Stimulated activated CD4-positive, alpha-beta T cell treated with anti-CD3 and anti-CD28 coated beads, Interleukin-12 subunit alpha, Interleukin-12 subunit beta, amount 100 ng/mL, for 4 hours (primary cell): ENCODE data around the gene SKIDA1.
"Not testable (repeated sequence)": the region's sequence is repeated elsewhere in the genome, so short reads cannot be mapped to it uniquely, and the experiment has no call there.

Experiments used
- DNase-seq: peaks from one replicate; pipeline ENCODE4 v3.0.0-alpha.2; 2020

Gene SKIDA1

DNA sequence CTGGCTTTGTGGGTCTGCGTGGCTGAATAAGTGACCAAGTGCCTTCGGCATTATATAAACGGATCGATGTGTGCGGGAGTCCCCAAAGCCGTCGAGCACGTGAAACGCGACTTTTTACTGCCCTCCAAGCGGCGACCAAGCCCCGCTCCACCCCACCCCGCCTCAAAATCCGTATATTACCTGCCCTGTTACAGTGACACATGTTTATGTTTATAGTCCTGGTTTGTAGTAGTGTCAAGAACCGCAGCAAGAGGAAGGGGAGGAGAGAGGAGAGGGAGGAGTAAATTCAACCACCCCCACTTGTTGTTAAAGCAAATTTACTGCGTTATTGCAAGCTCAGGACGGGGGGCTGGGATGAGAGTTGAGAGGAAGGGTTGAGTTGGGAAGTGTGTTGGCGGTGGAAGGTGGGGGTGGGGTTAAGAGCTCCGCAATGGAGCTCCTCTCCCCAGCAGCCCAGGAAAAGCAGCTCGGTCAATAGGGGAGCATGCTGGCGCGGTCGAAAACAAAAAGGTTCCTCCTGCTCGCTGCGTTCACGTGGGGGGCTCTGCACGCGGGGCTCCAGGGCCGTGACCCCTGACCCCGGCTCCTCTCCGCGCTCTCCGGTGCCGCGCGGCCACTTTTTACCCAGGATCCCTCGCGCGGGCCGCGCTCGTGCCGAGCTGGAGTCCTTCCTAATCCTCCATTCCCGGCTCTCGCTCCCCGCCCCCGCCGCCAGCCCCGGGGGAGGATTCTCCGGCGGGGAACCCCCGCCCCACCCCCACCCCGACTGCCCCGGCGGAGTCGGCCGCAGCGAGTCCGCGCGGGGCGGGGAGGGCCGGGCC is at the start of gene SKIDA1:
SKIDA1 (minus strand) TSS at position 316 of the 821 bp plus-strand sequence. CDS start 7,860 bp downstream, outside the sequence.
- DNase-seq: peak; percentile 66

DNA sequence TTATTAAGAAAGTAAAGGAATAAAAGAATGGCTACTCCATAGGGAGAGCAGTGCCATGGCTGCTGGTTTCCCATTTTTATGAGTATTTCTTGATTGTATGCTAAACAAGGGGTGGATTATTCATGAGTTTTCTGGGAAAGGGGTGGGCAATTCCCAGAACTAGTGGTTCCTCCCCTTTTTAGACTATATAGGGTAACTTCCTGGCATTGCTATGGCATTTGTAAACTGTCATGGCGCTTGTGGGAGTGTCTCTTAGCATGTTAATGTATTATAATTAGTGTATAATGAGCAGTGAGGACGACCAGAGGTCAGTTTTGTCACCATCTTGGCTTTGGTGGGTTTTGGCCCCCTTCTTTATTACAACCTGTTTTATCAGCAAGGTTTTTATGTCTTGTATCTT is 49.0 kb upstream of the SKIDA1 start:
- not testable (repeated sequence) for DNase-seq

DNA sequence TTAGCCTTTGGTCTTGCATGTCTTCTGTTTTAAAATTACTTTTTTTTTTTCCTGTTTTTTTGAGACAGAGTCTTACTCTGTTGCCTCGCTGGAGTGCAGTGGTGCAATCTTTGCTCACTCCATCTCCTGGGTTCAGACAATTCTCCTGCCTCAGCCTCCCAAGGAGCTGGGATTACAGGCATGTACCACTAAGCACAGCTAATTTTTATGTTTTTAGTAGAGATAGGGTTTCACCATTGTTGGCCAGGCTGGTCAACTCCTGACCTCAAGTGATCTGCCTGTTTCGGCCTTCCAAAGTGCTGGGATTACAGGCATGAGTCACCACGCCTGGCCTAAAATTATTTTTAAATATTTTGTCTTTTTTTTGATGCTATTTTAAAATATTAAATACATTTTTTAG is 47.1 kb upstream of the SKIDA1 start:
- no peak for DNase-seq

DNA sequence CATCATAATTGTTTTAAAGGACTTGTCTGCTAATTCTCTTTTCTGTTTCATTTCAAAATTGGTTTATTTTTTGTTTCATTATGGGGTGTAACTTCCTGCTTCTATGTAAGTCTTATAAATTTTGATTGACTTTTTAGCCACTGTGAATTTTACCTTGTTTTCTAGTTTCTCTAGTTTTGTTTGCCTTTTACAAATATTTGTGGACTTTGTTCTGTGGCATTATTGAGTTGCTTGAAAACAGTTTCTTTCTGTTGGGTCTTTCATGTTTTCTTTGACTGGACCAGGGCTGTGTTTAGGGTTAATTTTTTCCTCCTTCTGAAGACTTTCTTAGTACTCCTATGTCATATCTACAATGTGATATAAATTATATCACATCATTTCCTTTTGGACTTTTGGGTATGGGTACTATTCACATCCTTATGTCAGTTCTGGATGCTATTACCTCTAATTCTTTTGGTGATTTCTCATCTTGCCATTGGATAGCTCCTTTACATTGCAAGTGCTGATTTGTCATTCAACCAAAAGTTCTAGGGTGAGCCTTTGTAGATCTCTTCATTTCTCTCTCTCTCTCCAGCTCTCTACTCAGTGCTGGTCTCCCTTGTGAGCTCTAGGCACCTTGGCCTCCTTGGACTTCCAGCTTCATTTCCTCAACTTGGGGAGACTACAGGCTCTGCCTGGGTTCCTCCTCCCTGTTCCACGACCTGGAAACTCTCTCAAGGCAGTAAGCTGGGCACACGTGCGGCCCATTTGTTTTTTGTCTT is 45.5 kb upstream of the SKIDA1 start:
- DNase-seq: no peak

DNA sequence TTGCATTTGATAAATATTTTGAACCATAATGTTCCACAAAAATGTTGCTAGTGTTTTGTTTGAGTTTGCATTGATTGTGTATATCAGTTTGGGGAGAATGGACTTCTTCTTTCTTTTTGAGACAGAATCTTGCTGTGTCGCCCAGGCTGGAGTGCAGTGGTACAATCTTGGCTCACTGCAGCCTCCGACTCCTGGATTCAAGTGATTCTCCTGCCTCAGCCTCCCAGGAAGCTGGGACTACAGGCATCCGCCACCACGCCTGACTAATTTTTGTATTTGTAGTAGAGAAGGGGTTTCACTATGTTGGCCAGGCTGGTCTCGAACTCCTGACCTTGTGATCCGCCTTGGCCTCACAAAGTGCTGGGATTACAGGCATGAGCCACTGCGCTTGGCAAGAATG is 33.5 kb upstream of the SKIDA1 start:
- DNase-seq: not testable (repeated sequence)

DNA sequence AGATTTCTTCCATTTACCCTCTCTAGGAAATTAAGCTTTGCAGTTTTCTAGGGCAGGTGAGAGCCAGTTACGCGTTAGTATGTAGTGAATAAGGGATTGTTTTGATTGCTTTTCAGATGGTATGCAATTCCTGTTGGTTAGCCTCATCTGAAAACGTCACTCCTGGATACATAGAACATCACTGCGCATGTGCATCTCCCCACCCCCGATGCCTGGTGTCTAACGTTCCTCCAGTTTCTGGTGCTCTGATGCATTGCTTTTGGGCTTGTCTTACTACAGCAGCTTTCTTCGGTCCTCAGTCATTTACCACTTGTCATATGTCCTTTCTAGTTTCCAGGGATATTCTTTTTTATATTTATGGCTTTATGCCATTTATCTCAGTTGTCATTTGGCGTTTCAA is 31.0 kb upstream of the SKIDA1 start:
- DNase-seq: no peak

DNA sequence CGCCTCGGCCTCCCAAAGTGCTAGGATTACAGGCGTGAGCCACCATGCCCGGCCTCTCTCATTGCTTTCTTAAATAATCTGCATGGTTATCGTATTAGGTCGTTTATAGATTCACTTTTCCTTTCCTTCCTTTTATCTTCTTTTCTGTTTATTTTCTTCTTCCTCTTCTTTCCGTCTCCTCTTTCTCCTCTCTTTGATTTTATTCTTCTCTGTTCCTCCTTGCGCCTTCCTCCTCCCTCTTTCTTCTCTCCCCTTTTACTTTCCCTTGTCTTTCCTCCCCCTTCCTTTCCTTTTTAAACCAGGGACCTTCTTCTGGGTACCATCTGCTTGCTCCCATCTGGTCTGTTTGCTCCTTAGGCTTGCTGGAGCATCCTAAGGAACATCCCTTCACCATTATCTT is 27.2 kb upstream of the SKIDA1 start:
- DNase-seq: no peak

DNA sequence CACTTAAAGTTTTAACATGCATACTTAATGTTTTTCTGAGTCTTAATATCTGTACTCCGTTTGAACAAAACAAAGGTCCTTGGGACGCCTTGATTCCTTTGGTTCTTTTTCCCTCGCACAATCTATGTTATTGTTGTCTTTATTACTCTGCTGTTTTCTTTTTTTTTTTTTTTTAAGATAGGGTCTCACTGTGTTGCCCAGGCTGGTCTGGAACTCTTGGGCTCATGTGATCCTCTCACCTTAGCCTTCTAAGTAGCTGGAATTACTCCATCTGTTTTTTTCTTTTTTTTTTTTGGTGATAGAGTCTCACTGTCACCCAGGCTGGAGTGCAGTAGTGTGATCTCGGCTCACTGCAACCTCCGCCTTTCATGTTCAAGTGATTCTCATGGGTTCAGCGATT is 21.8 kb upstream of the SKIDA1 start:
- no peak for DNase-seq

DNA sequence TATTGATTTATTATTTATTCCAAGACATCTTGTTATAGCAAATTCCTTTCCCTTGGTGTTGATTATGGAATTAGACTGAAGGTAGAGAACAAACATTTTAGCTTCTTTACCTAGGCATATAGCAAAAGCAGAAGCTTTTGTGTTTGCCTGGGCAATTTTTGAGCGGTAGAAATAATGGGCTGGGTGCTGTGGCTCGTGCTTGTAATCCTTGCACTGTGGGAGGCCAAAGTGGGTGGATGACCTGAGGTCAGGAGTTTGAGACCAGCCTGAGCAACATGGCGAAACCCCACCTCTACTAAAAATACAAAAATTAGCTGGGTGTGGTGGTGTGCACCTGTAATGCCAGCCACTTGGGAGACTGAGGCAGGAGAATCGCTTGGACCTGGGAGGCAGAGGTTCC is 15.2 kb upstream of the SKIDA1 start:
- DNase-seq: not testable (repeated sequence)

DNA sequence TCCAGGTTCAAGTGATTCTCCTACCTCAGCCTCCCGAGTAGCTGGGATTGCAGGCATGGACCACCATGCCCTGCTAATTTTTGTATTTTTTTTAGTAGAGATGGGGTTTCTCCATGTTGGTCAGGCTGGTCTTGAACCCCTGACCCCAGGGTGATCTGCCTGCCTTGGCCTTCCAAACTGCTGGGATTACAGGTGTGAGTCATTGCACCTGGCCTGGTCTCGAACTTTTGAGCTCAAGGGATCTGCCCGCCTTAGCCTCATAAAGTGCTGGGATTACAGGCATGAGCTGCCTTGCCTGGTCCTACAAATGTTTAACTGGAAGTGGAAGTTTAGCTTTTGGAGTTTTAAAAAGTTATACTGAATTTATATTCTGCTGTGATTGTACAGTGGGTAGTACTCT is 11.4 kb upstream of the SKIDA1 start:
- no peak for DNase-seq

DNA sequence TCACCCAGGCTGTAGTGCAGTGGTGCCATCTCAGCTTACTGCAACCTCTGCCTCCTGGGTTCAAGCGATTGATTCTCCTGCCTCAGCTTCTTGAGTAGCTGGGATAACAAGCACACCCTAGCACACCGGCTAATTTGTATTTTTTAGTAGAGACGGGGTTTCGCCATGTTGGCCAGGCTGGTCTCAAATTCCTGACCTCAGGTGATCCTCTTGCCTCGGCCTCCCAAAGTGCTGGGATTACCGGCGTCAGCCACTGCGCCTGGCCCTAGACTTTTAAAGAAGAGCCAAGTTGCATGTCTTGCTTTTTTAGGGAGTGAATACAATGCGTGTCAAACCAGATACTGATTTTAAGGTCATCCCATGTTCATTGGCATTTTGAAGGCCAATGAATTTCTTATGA is 10.5 kb upstream of the SKIDA1 start:
- not testable (repeated sequence) for DNase-seq

DNA sequence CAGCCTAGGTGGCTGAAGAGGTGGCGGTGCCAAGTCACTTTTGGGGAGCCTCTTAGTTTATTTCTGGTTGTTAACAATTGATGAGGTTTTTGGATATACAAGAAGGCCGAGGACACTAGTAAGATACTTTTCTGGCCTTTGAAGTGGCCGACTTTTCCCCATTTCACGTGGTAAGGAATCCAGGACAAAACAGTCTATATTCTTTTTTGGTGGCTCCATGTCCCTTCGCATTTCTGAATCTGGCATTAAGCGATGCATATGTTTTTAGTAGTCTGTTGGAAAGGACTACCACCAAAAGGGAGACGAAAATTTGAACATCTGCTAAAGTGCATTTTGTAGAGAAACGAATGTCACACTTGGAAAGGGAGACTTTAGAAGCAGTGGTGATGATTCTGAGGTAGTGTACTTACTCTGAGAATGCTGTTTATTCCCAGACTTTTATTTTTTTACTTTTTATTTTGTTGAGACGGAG is 10.0 kb upstream of the SKIDA1 start:
- no peak for DNase-seq

DNA sequence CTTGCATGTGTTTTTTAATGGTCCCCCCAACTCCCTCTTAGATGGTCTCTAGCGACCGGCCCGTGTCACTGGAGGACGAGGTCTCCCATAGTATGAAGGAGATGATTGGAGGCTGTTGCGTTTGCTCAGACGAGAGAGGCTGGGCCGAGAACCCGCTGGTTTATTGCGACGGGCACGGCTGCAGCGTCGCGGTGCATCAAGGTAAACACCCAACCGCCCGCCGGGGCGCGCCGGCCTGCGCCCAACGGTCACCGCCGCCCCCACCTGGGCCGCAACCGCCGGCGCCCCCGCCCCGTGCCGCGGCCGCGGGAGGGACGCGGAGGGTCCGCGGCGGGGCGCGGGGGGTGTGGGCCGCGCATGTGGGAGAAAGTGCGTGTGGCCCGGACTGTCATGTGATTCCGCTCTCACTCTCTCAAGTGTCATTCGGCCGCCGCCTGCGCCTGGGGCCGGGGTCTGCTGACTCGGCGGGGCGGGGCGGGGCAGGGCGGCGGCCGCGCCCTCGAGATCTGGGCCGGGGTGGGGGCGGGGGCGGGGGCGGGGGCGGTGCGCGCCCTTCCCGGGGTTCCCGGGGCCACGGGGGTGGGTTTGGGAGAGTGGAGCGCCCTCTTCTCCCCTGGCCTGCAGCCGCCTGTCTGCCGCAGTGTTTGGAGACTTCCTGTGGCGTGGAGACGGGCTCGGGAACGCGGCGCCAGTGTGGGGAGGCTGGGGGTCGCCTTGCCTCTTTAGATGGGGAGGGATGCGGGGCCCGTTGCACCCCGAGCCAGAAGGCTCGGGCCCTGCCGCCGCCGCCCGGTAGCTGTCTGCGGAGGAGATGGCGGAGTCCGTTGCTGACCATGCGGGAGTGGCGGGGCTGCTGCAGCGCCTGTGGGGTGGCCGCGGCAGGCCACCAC is 9.4 kb upstream of the SKIDA1 start:
- DNase-seq: peak; percentile 42

DNA sequence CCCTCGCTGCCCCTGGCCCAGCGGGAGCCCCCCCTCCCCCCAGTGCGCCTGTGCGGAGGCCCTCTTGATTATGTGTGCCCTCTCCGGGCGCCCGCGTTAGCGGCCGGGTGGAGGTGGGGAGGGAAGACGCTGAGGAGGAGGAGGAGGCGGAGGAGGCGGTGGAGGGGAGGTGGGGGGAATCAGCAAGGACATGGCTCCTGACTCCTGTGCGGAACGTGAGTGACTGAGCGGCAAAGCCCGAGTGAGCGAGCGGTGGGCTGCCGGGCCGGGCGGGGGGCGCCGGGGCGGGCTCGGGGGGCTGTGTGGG is 8.8 kb upstream of the SKIDA1 start:
- no peak for DNase-seq

DNA sequence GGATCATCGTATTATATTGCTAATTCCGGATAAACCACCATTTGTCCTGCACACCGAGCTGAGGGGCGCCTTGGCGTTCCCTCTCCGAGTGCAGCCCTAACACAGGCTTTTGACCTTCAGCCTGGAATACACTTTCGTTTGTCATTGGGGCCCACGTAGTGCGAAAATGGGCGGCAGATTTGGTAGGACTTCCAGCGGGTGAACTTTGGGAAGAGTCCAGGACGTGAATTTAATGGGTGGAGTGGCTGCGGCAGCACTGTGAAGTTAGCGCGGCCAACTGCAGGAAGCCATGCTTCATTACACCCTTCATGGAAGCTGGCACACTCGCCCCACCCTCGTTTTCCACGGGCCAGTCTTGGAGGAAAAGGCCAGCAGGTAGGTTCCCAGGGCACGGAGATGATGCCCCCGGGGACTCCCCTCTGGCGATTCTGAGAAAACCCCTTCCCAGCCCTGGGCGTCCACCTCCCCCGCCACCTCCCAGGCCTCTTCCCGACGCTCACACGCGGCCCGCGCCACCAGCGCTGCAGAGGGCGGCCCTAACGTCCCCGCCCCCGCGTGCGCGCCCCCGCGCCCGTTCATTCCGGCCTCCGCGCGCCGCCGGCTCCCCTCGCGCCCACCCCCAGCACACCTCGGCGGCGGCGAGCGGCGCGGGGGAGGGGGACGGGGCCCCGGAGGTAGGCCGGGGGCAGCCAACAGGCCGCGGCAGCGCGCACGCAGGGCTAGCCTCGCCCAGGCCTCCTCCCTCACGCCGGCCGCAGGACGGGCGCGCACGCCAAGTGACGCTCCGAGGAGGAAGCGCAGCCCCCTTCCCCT is 8.2 kb upstream of the SKIDA1 start, which contains the start of gene MLLT10:
MLLT10 (plus strand) TSS at position 766 of the 813 bp plus-strand sequence. CDS start 413 bp downstream, outside the sequence.
- DNase-seq: peak; percentile 91

DNA sequence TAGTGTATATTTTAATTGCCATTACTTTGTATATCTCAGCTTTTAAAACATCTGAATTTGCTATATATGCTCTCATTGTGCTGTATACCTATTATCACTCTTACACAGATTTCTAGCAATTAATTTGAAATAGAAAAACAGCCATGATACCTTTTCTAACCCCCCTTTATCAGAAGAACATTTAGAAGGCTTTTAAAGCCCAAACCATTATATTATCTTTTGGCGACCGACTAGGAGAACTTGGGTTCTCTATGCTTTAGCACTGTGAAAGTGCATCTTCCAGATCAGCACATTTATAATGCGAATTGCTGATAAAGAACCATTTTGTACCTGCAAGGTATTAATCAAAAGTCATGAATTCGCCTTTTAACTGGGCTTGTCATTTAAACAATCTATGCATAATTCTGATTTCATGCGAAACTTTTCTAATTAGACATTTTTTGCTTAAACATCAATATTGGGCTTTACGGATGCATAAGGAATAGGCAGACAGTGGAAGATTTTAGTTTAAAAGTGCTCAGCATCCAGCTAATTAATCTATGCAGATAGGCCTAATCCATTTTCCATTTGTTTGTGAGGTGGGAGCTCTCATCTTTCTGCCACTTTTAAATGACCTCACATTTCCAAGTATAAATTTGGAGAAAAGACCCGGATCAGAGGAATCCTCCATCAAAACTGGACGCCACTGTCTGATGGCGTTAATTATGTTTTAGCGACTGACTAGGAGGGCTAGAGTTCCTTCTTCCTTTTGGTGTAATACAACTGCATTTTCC is 7.4 kb upstream of the SKIDA1 start:
- DNase-seq: no peak

DNA sequence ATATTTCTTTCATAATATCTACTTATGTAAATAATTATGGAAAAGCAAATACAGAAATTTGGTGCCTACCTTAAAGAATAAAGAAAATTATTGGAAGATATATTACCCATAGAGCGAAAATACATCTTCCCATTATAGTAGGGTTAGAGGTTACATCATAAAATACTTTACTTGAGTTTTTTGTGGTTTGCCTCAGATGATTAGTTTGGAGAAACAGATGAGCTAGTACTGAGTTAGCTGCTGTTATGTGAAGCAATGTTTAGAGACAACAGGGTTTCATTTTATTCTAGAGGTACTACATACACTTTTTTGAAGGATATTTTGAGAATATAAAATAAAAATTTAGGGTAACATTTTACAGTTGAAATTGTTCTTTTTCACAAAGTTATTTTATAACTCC is 5.7 kb upstream of the SKIDA1 start:
- DNase-seq: no peak

DNA sequence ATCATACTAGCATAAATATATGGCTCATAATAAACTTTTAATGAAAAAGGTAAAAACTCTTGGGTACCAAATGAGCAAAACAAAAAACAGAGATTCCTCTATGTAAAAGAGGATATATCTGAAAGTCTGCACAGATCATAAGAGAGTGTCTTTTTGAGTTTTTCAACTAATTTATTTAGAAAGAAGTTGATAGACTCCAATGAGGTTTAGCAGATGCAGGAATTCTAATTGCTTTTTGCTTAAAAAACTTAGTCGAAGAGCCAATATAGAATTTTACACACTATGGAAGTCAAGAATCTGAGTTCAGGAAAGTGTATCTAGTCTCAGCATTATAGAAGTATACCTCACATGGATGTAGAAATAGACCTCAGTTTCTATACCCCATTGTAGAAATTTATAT is 5.2 kb upstream of the SKIDA1 start:
- no peak for DNase-seq

DNA sequence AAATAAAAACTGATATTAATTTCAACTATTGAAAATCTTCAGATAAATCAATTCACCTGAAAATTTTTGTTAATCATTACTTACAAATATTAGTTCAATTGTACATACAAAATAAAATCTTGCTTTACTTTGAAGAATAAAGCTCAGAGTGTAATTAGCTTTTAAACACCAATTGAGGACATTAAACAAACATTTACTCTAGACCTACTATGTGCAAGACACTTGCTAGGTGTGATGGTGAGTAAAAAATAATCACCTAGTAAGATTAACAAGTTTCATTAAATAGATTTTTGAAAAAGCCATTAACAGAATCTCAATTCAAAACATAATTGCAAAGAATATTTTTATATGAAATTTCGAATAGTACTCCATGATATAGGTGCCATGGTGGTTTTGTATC is 4.7 kb upstream of the SKIDA1 start:
- DNase-seq: no peak

DNA sequence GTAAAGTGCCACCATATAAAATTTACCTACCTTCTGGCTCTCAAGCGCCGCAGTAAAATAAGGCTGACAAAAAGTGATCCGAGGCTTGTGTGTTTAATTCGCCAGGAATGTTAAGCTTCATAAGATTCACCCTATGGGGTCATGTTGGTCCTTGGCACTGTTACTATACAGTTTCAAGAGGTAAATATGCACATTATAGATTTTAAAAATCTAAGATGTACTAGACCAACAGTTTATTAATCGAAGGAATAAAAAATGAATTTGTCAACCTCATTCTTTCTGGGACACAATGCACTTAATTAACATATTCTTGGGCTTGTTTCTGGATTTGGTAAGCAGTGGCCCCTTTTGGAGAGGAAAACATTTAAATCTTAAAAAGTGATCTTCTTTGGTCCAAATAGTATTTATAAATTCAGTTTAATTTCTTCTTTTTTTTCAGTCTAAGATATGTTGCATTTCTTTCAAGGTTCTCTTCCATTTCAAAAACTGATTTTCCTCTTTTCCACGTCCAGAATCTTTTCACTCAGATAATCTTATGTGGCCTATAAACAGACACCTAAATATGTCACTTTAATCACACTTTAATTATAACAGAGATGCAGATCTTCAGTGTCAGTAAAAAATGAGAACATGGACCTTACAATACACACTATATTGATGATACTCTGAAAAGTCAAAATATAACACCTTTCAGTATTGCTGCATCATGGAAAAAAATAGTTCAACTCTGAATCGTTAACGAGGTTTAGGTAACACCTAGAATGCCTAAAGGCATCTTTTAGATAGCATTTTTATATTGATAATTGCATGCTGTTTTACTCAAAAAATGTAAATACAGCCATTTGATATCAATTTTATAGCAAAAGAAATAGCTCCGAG is 3.8 kb upstream of the SKIDA1 start:
- no peak for DNase-seq
